SK-N-MC (cell line): ENCODE measurements around the gene GCK.
"Not testable (repeated sequence)": the region's sequence is repeated elsewhere in the genome, so short reads cannot be mapped to it uniquely, and the experiment has no call there.

ENCODE experiments used
- EZH2 ChIP-seq: fragments of 200-600 bp; sonication (generic); IDR thresholded peaks from one replicate; pipeline ENCODE4 v1.6.1; 2017; ENCODE audit warnings: antibody characterized with exemption
- FOXP2 ChIP-seq: optimal IDR thresholded peaks from 2 replicates; pipeline ENCODE3; 2011; ENCODE audit warnings: mild to moderate bottlenecking, moderate library complexity; ENCODE audit not compliant: insufficient read depth; ENCODE audit errors: extremely low read length, control extremely low read depth
- POLR2AphosphoS5 ChIP-seq: IDR thresholded peaks from 2 replicates; pipeline ENCODE4 v1.6.1; 2012; ENCODE audit warnings: mild to moderate bottlenecking, low read depth, low read length, borderline replicate concordance

DNA sequence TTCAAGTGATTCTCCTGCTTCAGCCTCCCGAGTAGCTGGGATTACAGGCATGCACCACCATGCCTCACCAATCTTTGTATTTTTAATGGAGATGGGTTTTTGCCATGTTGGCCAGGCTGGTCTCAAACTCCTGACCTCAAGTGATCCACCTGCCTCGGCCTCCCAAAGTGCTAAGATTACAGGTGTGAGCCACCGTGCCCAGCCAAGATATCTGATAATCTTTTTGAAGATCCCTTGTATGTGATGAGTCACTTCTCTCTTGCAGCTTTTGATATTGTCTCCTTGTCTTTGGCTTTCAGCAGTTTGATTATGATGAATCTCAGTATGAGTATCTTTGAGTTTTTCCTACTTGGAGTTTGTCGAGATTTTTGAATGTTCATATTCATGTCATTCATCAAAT lies 62.7 kb downstream of the GCK start:
- TF ChIP-seq EZH2, POLR2AphosphoS5, FOXP2: not testable (repeated sequence)
